K562 (cell line): ENCODE results near the gene CCDC13.

ENCODE experiments used
- DPF2 ChIP-seq: fragments of 450-650 bp; IDR thresholded peaks from 2 replicates; pipeline ENCODE4 v1.6.1; 2016
- FIP1L1 ChIP-seq: fragments of 200-400 bp; formaldehyde crosslinking; IDR thresholded peaks from 2 replicates; pipeline ENCODE4 v1.6.1; 2018; ENCODE audit warnings: mild to moderate bottlenecking, low read depth, low read length; ENCODE audit not compliant: poor library complexity, severe bottlenecking
- GABPA ChIP-seq: fragments of 200-800 bp; sonication (Bioruptor generic); conservative IDR thresholded peaks from 2 replicates; pipeline ENCODE4 v1.6.1; 2016; ENCODE audit warnings: low read depth, missing genetic modification characterization, missing compliant biosample characterization
- KDM4B ChIP-seq, 2 experiments: fragments of 450-650 bp in 1 of 2; sonication (generic) in 1 of 2; IDR thresholded peaks; 2 replicates each; pipeline ENCODE4 v1.6.1; 2016 to 2017; ENCODE audit warnings: borderline replicate concordance in 2 of 2, antibody characterized with exemption in 1 of 2, low read depth in 1 of 2, mild to moderate bottlenecking in 1 of 2
- RFX5 ChIP-seq: IDR thresholded peaks from 2 replicates; pipeline ENCODE4 v1.6.1; 2011; ENCODE audit warnings: low read depth, mild to moderate bottlenecking, improper control_type of control experiment, low read length
- SMARCA4 ChIP-seq: fragments of 450-650 bp; IDR thresholded peaks from 2 replicates; pipeline ENCODE4 v1.6.1; 2016
- TOE1 ChIP-seq, 2 experiments: fragments of 450-650 bp in 1 of 2; sonication (generic) in 1 of 2; formaldehyde crosslinking in 1 of 2; IDR thresholded peaks; 2 replicates each; pipeline versions ENCODE4 v1.7.1 to v1.8.0; 2016 to 2022; ENCODE audit warnings: borderline replicate concordance in 2 of 2, mild to moderate bottlenecking in 2 of 2, antibody characterized with exemption in 1 of 2, inconsistent platforms in 1 of 2, low read depth in 1 of 2, missing genetic modification reagents in 1 of 2, moderate library complexity in 1 of 2
- U2AF2 ChIP-seq: fragments of 200-400 bp; formaldehyde crosslinking; optimal IDR thresholded peaks from 2 replicates; pipeline ENCODE3; 2017; ENCODE audit warnings: low read depth, mild to moderate bottlenecking, low read length
- ZBED1 ChIP-seq: IDR thresholded peaks from 2 replicates; pipeline ENCODE4 v1.6.1; 2014
- TF ChIP-seq, protein P1 (sequence below): sonication (generic); formaldehyde crosslinking; IDR thresholded peaks from 2 replicates; pipeline ENCODE4 v1.8.0; 2022; ENCODE audit warnings: missing genetic modification reagents, mild to moderate bottlenecking, borderline replicate concordance

DNA sequence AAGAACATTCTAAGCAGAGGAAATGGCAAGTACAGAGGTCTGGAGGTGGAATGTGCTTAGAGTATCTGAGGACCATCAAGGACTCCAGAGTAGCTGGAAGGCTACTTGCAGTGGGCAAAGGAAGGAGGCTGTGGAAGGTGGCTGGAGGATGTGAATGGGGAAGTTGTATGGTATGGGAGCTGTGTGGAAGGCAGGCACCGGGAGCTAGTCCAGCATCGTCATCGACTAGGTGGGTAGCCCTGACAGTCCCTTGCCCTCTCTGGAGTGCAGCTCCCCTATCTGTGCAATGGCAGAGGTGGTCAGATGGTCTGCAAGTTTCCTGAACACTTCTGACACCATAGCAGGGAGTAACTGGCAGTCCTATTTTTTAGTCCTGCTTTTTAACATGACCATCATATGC lies 19.3 kb downstream of the CCDC13 start:
- TF ChIP-seq, protein P1, sequence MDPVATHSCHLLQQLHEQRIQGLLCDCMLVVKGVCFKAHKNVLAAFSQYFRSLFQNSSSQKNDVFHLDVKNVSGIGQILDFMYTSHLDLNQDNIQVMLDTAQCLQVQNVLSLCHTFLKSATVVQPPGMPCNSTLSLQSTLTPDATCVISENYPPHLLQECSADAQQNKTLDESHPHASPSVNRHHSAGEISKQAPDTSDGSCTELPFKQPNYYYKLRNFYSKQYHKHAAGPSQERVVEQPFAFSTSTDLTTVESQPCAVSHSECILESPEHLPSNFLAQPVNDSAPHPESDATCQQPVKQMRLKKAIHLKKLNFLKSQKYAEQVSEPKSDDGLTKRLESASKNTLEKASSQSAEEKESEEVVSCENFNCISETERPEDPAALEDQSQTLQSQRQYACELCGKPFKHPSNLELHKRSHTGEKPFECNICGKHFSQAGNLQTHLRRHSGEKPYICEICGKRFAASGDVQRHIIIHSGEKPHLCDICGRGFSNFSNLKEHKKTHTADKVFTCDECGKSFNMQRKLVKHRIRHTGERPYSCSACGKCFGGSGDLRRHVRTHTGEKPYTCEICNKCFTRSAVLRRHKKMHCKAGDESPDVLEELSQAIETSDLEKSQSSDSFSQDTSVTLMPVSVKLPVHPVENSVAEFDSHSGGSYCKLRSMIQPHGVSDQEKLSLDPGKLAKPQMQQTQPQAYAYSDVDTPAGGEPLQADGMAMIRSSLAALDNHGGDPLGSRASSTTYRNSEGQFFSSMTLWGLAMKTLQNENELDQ (CRISPR knock-in tag): no peak
- TF ChIP-seq FIP1L1: no peak
- TF ChIP-seq KDM4B (IDR thresholded peaks at IDR 0.05; ENCODE audit: borderline replicate concordance in 2 of 2, low read depth in 1 of 2): no peak
- no peak for TF ChIP-seq U2AF2
- no peak for TF ChIP-seq ZBED1
- no peak for TF ChIP-seq GABPA (tag)
- TF ChIP-seq DPF2: no peak
- no peak for TF ChIP-seq TOE1 (IDR thresholded peaks at IDR 0.05; ENCODE audit: borderline replicate concordance)
- no peak for TF ChIP-seq TOE1 (CRISPR knock-in tag; IDR thresholded peaks at IDR 0.05; ENCODE audit: borderline replicate concordance, low read depth)
- no peak for TF ChIP-seq SMARCA4
- TF ChIP-seq RFX5: no peak
